ENCODE results near the gene MEF2A. TPM values are rescaled to one million over a fixed set of nuclear protein-coding genes. Genes with fewer than 3 reads are reported as not detected.
"Not testable (repeated sequence)": the region's sequence is repeated elsewhere in the genome, so short reads cannot be mapped to it uniquely, and the experiment has no call there.

Gene MEF2A
- total and polyA plus RNA-seq, 10 of the 15 experiments (the other 5 are each of a cell fraction or from before 2014, with no cell fraction given): 7.2 to 46.7 (median 35.9) TPM

GRCh38 chr15:99745370-99746086 lies 179.7 kb downstream of the MEF2A start:
- H3K79me2 ChIP-seq (ENCODE audit: control insufficient read depth, insufficient read depth, low read length): no peaks in the 10 kb centered on the region
- WGBS (ENCODE audit: insufficient coverage, insufficient replicate concordance, low lambda C conversion rate, missing lambda C conversion rate): 85% methylated on average over 9 of the region's 9 CpGs
- no peaks in the 10 kb centered on the region for H3K36me3 ChIP-seq (ENCODE audit: control insufficient read depth in 2 of 2, insufficient read depth in 2 of 2, low read length in 1 of 2)
- ChIA-PET SMC1A (ENCODE audit: uncharacterized antibody, unreplicated experiment) (interaction anchor here (0.7 to 0.8 kb wide), 2 partner anchors 10 to 14 kb away, joined by 3 read pairs; no protein-coding TSS in a partner anchor), CTCF (interaction anchor here (0.6 to 0.9 kb wide), 2 partner anchors 9 to 38 kb away, joined by 3 to 4 read pairs; no protein-coding TSS in a partner anchor), RAD21 (ENCODE audit: unreplicated experiment) (interaction anchor here (1.4 kb wide), 1 partner anchor 11 kb away, joined by 4 read pairs; no protein-coding TSS in a partner anchor), POLR2A (no interaction called here)
- FAIRE-seq (no peak), ATAC-seq (no peak), DNase-seq (ENCODE audit: low read depth, low spot score) (no peak)
- TF ChIP-seq MAX (IDR thresholded peaks at IDR 0.05; ENCODE audit: low read depth, low read length): no peak
- H3K9ac ChIP-seq (ENCODE audit: control insufficient read depth, insufficient read depth, low read length): no peak overlapping the region
- no peak overlapping the region for H3K27ac ChIP-seq (ENCODE audit: control insufficient read depth, insufficient read depth)
- no peaks in the 10 kb centered on the region for H3K27me3 ChIP-seq (replicated peaks in 1 of 2; ENCODE audit: control insufficient read depth in 2 of 2, insufficient read depth in 2 of 2, low read length in 1 of 2)
- no peak overlapping the region for H2AFZ ChIP-seq (ENCODE audit: control insufficient read depth, low read depth, low read length)
- in situ Hi-C loops (cut with MboI): loop anchor here (25.0 kb wide), 1 partner anchor 633 kb away; the partner anchor contains the start of gene SYNM
- no peaks in the 10 kb centered on the region for H4K20me1 ChIP-seq (ENCODE audit: control insufficient read depth, insufficient read depth)
- no peaks in the 10 kb centered on the region for H3K9me3 ChIP-seq (replicated peaks; ENCODE audit: control insufficient read depth, insufficient read depth, low read length)
- no peak overlapping the region for H3K4me2 ChIP-seq (ENCODE audit: control insufficient read depth, insufficient read depth)
- no peaks in the 10 kb centered on the region; the same call in 1 of the 2 replicates for H3K4me1 ChIP-seq (ENCODE audit: control insufficient read depth, insufficient read depth, low read length)
- BruUV-seq (replicated peaks): no TSS peak
- H3K4me3 ChIP-seq: no peak overlapping the region
- intact Hi-C loops (cut with micrococcal nuclease; ENCODE audit: unreplicated experiment): no loop called here

- ATAC-seq (no peak), DNase-seq (ENCODE audit: low read depth, low spot score) (no peak), FAIRE-seq (no peak)
- Histone ChIP-seq H3K4me2 (ENCODE audit: control insufficient read depth, insufficient read depth) (no peak overlapping the region), H3K27ac (ENCODE audit: control insufficient read depth, insufficient read depth) (no peak overlapping the region), H3K79me2 (ENCODE audit: control insufficient read depth, insufficient read depth, low read length) (no peaks in the 10 kb centered on the region), H3K27me3 (replicated peaks in 1 of 2; ENCODE audit: control insufficient read depth in 2 of 2, insufficient read depth in 2 of 2, low read length in 1 of 2) (no peaks in the 10 kb centered on the region), H3K9ac (ENCODE audit: control insufficient read depth, insufficient read depth, low read length) (no peak overlapping the region), H3K9me3 (replicated peaks; ENCODE audit: control insufficient read depth, insufficient read depth, low read length) (no peaks in the 10 kb centered on the region), H3K36me3 (ENCODE audit: control insufficient read depth in 2 of 2, insufficient read depth in 2 of 2, low read length in 1 of 2) (no peaks in the 10 kb centered on the region), H2AFZ (ENCODE audit: control insufficient read depth, low read depth, low read length) (no peak overlapping the region), H4K20me1 (ENCODE audit: control insufficient read depth, insufficient read depth) (no peaks in the 10 kb centered on the region), H3K4me1 (ENCODE audit: control insufficient read depth, insufficient read depth, low read length) (no peaks in the 10 kb centered on the region), H3K4me3 (no peak overlapping the region)
- ChIA-PET SMC1A (ENCODE audit: uncharacterized antibody, unreplicated experiment) (no interaction called here), CTCF (no interaction called here), POLR2A (no interaction called here), RAD21 (ENCODE audit: unreplicated experiment) (no interaction called here)
- TF ChIP-seq JUNB (IDR thresholded peaks at IDR 0.05) (no peak), STAT3 (IDR thresholded peaks at IDR 0.05; ENCODE audit: low read depth, low read length) (no peak), ELK1 (IDR thresholded peaks at IDR 0.05; ENCODE audit: low read depth, low read length) (no peak), ZNF384 (IDR thresholded peaks at IDR 0.05; ENCODE audit: borderline replicate concordance, low read depth, low read length) (no peak), CEBPB (IDR thresholded peaks at IDR 0.05; ENCODE audit: borderline replicate concordance in 1 of 2, low read depth in 2 of 2, low read length in 2 of 2) (no peak), ZNF24 (IDR thresholded peaks at IDR 0.05) (no peak)
- no TSS peak for BruUV-seq (replicated peaks)
- WGBS (ENCODE audit: insufficient coverage, insufficient replicate concordance, low lambda C conversion rate, missing lambda C conversion rate): 61% methylated on average over 6 of the region's 6 CpGs
- intact Hi-C loops (cut with micrococcal nuclease; ENCODE audit: unreplicated experiment): no loop called here
- in situ Hi-C loops (cut with MboI): loop anchor here (25.0 kb wide), 1 partner anchor 637 kb away; the partner anchor contains the start of gene SYNM
These were observed 183.6 kb downstream of the MEF2A start for GRCh38 chr15:99749386-99749785.

- RAD21 ChIA-PET (ENCODE audit: unreplicated experiment); POLR2A ChIA-PET: not testable (repeated sequence)
These were observed 184.5 kb downstream of the MEF2A start for GRCh38 chr15:99750326-99750725.

More at GRCh38 chr15:99750326-99750725, 184.5 kb downstream of the MEF2A start:
- H3K4me1 ChIP-seq (ENCODE audit: control insufficient read depth, insufficient read depth, low read length); H3K27ac ChIP-seq (ENCODE audit: control insufficient read depth, insufficient read depth); H3K9ac ChIP-seq (ENCODE audit: control insufficient read depth, insufficient read depth, low read length); H3K27me3 ChIP-seq (replicated peaks in 1 of 2; ENCODE audit: control insufficient read depth in 2 of 2, insufficient read depth in 2 of 2, low read length in 1 of 2); DNase-seq (ENCODE audit: low read depth, low spot score); H3K36me3 ChIP-seq (ENCODE audit: control insufficient read depth in 2 of 2, insufficient read depth in 2 of 2, low read length in 1 of 2); H4K20me1 ChIP-seq (ENCODE audit: control insufficient read depth, insufficient read depth); H2AFZ ChIP-seq (ENCODE audit: control insufficient read depth, low read depth, low read length); SMC1A ChIA-PET (ENCODE audit: uncharacterized antibody, unreplicated experiment); H3K79me2 ChIP-seq (ENCODE audit: control insufficient read depth, insufficient read depth, low read length); in situ Hi-C loops (cut with MboI); BruUV-seq (replicated peaks); FAIRE-seq; H3K4me3 ChIP-seq; H3K4me2 ChIP-seq (ENCODE audit: control insufficient read depth, insufficient read depth); H3K9me3 ChIP-seq (replicated peaks; ENCODE audit: control insufficient read depth, insufficient read depth, low read length); ATAC-seq: not testable (repeated sequence)
- WGBS (ENCODE audit: insufficient coverage, insufficient replicate concordance, low lambda C conversion rate, missing lambda C conversion rate): 93% methylated on average over 7 of the region's 11 CpGs
- intact Hi-C loops (cut with micrococcal nuclease; ENCODE audit: unreplicated experiment): loop anchor here (10.0 kb wide), 1 partner anchor 646 kb away; the partner anchor contains the start of gene SYNM
- CTCF ChIA-PET: interaction anchor here (1.6 kb wide), 1 partner anchor 478 kb away, joined by 5 read pairs; no protein-coding TSS in a partner anchor
